ENCODE measurements around the gene SLC38A2.
A peak's percentile ranks its signal among the peaks of the same experiment; 100 is the strongest.

Gene SLC38A2

DNA sequence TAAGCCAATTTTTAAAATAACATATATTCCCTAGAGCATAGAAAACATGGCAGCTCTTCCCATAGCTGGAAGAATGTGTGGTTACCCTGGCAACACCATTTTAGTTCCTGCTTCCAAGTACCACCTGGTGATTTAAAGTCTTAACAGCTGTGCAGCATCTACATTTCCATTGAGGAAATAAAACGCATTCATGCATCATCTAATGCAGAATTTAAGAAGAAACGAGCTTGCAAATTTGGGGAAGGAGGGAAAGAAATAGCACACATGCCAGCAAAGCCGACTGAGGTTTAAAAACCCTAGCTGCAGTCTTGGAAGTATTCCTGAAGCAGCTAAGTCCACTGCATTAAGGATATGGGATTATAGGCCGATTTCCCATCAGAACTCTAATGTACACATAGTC, 22.8 kb upstream of the SLC38A2 start:
- no peak for DNase-seq (ENCODE audit: low read depth)

DNA sequence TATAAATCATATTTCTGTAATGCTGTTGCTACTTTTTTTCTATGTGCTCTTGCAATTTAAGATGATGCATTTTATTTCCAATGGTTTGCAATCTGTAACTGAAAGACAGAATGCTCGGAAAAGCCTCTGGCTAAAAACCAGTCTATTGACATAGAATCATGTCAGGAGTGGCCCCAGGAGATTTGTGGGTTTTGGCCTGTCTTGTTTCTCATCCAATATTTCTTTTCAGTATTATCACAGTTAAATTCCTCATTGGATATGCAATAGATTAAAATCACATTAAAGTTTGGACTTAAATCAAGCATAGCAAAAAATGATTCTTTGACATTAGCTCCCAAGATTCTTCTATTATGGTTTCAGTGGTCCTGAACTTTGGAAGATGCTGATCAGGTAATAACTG, 19.1 kb upstream of the SLC38A2 start:
- no peak for DNase-seq (ENCODE audit: low read depth)

DNA sequence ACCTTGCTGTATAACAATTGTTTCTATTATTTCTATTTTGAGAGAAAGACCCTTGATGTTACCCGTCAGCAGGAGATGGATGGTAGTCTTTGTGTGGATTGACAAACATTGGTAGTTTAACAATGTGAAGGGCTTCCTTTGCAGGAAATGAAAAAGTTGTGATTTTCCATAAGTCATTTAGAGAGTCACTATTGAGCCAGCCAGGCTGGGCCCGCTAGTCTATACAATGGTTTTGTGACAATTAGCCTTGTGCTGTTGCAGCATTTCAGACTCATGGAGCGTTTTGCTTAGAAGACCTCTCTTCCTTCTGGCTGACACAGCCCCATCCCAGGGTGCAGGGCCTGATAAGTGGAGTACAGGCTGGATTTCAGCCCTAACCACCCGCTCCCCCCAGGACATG, 18.3 kb upstream of the SLC38A2 start:
- DNase-seq (ENCODE audit: low read depth): no peak

DNA sequence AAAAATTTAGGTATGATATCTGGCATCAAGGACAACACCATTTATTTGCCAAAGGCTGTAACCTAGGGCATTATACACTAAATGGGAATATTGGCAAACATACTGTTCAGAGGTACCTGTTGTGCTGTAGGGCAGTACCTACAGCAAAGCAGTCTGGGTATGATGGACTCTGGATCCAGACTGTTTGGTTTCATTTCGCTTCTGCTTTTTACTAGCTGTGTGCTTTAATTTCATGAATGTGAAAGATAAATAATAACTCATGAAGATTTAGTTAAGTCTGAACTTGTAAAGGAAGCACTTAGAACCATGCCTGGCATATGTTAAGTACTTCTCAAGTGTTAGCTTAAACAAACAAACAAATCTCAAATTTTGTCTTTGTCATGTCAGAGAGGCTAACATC, 17.7 kb upstream of the SLC38A2 start:
- DNase-seq (ENCODE audit: low read depth): no peak

DNA sequence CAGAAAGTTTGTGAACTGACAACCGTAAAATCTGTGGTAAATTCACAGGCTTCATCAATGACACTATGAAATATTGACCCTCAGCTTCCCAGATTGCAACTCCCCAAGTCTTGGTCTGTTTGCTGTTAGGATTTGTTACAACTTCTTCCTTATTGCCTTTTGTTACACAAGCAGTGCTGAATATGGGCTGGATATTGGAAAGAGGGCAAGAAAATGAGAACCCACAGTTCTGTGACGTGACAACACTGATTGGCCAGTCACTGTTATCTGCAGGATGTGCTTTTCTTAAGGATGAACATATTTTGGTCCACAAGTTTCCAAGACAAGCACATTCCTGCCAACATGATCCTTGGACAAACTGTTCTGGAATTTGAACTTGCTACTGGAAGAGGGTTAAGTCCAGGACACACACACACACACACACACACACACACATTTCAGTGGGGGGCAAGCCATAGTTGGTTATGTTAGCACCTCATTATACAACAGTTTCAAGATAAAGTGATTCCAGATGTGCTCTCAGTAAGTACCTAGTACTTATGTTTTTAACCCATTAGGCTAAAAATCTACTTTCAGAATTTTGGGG, 16.6 kb upstream of the SLC38A2 start:
- DNase-seq (ENCODE audit: low read depth): no peak

DNA sequence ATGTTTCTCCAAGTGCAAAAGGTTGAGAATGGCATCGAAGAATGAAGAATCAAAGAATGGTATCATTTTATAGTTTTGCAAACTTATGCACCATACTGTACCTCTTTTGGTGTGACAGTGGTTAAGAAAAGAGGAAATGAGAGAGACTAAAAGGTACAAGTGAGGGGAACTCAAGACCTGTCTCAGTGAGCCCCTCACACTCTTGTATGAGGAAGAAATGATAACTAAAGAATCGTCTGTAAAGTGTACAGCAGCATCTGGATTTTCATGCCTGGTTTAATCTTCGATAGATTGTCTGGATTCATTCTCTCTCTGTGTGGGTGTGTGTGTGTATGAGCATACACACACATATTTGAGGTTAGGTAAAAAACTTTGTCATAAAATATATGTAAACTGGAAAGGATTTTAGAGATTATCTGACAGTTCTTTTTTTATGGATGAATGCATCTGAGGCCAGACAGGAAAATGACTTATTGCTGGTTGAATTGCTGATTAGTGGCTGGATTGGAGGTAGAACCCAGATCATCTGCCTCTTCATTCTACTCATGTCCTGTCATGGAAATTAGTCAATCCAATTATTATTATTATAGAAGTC, 16.0 kb upstream of the SLC38A2 start:
- DNase-seq (ENCODE audit: low read depth): no peak

DNA sequence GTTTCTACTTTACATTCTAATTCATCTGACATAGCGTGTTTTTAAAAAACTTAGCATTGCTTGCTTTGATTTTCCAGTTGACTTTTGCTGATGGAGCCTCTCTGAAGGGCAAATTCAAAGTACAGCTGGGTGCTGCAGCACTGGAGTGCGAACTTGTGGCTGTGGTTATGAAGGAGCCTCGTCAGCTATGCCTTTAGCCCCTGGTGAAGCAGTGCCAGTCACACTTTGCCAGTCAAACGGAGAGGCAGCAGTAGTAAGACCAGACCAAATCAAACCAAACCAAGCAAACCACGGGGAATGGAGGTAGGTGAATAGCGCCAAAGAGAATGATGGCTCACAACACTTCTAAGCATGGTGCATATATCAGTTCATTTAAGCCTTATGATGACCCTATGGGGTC, 15.1 kb upstream of the SLC38A2 start:
- DNase-seq (ENCODE audit: low read depth): no peak

DNA sequence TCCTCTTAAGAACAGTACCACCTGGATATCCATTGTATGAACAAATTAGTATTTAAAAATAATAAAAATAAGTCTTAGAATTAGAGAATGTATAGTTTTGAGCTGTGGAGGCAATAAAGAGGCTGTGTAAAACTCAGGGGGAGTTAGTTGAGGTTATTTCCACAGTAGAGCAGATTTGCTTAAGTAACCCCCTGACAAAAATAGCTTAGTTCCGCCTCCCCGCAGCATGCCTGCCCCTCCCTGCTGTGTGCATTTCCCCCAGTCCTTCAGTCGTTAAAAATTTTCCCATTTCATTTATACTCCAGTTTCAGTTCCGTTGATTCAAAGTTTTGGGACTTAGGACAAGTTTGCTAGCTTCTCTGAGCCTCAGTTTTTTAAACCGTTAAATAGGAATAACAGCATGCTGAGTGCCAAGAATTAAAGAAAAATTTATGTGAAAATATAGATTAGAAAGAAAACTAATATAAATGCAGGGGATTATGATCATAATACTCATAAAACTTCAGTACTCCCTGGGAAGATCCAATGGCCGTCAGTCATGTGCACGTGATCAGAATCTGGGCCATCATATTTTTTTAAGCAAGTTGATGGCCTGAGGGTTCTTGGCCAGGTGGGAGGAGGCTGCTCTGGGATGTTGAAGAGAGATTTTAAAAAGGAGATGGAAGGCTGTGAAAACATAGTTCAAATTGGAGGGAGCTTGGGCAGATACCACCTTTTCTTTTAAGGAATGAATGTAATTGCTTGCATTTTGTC, 14.5 kb upstream of the SLC38A2 start:
- no peak for DNase-seq (ENCODE audit: low read depth)

DNA sequence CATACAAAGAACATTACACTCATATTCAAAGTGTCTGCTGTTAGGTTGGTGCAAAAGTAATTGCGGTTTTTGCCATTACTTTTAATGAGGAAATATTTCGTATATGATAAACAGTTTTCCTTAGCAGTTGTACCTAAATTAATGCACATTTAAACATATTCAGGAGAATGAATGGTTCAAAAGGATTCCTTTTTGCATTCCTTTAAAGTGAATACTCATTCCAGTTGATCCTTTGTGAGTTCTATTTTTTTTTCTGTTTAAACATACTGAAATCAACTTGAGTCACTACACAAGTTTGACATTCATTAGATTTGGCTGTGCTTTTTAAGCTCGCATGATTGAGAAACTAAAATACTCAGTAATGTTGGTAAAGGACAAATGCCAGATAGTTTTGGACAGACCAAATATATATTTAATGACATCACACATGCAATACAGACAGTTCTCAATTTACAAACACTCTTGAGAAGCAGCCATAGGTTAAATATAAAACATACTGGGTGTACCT, 13.8 kb upstream of the SLC38A2 start:
- DNase-seq (ENCODE audit: low read depth): no peak

DNA sequence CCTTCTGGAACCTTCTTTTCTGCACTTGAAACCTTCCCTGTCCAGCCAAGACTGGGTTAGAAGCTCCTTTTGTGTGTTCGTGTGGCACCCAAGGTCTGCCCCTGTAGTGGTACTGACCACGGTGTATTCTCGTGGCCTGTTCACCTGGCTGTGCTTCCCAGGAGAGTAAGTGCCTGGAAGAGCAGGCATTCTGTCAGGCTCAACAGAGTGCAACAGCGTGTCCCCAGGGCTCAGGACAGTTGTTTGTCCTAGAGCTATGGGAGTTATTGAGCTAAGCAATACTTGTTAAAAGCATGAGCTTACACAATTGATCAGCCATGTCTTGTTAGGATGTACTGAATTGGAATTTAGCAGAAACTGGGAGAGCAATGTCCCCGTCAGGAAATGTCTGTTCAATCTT, 12.9 kb upstream of the SLC38A2 start:
- DNase-seq (ENCODE audit: low read depth): no peak

DNA sequence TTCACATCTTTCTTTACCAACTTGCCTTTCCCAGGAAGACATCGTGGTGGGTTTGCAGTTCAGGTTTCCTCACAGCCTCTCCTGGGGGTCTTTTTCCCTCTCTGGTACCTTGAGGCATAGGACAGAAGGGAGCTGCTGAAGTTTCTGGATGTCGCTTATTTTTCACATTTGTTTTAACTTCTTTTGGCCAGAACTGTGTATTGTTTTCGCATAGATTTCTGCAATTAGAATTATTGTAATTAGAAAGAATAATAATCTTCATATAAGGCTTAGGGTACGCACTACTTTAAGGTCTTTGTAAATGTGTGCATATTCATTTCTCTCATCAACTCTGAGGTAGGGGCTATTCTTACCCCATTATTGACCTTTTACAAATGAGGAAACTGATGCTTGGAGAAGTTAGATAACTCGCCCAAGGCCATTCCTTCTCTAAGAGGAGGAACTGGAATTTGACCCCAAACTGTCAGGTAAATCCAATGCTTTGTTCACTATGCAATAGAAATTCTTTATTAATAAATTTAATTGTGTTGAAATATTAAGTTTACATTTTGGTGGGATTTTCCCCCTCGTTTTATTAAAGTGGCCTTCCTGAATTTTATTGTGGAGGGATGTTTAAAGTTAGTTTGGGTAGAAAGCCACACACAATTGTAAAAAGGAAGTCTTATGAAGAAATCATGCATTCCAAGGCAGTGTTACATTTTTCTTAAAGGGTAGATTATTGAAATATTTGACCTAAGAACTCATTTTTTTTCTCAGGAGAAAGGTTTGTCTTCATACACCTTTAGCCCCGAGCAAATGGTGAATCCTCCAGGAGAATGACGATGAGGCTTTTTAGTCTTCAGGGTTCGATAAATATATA, 12.1 kb upstream of the SLC38A2 start:
- DNase-seq (ENCODE audit: low read depth): no peak

DNA sequence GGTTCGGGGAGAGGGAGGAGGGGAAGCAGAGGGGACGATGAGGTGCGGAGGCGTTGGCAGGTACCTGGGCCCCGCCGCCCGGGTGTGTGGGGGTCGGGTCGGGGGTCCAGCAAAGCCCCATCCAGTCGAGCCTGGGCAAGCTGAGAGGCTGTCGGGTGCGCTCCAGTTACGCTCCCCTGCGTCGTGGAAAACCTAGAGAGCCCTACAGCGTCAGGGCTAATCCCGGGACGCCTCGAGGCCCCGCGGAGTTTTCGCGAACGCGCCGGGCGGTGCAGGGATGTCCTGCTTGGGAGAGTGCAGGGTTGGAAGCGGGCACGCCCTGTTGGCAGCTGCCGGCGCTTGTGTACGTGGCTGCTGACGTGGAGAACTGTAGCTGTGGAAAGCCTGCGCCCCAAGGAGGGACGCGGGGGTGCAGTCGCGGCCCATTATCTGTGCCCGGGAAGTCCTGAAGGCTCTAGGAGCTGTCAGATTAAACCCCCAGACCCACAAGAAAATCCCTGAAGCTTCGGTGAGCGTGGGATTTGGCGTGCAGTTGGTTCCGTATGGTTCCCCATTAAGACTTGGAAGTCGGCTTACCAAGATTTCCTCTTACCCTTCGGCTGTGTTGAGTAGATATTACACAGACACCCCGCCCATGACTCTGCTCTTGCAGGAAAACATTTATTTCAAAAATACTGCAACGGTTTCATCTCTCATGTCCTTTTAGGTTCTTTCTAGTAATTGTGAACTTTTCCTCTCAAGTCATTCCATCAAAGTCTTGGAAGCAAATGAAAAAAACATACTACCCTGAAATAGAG, 11.3 kb upstream of the SLC38A2 start:
- DNase-seq (ENCODE audit: low read depth): peak; percentile 51

DNA sequence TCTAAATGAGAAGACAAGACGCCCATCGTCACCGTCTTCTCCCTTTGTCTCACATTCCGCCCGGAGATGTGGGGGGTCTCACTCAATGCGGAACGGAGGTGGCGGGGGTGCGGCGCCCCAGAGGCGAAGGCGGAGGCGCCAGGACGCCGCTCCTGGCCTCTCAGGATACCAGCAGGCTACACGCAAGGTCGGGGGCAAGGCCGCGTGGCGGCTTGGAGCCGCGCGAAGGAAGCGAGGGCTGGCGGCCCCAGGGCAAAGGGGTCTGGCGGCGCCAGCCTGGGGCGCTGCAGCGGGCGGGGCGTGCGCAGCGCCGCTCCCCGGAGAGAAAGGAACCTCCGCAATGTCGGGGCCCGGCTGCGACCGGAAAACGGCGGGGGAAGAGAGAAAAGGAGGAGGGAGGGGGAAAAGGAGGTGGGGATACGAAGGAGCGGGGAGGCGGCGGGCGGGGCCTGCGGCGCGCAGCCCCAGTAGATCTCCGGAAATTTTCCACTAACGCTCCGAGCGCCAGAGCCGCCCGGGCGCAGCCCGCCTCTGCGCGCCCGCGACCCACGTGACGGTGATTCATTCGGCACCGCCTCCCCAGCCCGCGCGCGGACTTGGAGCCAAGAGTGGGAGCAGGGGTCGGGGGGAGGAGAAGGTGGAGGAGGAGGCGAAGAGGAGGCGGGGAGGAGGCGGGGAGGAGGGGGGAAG, 10.5 kb upstream of the SLC38A2 start:
- peak; percentile 92 for DNase-seq (ENCODE audit: low read depth)

DNA sequence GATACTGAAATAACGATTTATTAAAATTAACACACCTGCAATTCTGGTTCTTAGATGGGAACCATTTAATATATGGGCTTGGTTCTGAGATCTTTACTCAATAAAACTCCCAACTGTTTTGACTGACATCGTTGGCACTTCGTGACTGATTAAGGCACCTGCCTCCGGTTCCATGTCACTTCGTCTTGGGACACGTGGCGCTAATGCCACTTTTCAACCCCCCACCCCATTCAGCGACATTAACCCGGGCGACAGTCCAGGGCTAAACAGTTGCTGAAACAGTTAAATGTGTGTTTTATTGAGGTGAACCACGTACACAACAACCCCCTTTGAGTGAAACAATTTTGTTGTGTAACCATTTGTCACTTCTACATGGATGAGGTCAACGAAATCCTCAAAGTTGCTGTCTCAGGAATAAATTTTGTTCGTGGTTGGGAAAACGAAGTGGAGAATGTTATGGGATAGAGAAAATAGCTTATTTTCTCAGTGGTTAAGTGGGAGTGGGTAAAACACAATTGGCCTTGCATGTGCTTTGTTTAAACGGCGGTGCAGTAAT, 9.9 kb upstream of the SLC38A2 start:
- no peak for DNase-seq (ENCODE audit: low read depth)

DNA sequence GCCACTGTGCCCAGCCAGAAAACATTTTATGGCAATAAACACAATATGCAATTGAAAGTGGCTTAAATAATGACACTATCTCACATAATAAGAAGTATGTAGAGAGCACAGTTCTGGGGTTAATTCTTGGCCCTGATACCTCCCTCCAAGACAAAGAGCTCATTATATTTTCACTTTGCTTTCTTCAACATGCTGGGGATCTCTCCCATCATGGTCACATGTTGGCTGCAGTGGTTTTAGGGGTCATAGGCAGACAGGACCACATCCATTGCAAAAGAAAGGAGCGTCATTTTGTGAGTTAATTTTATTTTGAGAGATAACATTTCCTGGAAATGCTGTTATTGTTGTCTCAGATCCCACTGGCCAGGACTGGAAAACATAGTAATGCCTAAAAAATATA, 8.3 kb upstream of the SLC38A2 start:
- DNase-seq (ENCODE audit: low read depth): no peak

DNA sequence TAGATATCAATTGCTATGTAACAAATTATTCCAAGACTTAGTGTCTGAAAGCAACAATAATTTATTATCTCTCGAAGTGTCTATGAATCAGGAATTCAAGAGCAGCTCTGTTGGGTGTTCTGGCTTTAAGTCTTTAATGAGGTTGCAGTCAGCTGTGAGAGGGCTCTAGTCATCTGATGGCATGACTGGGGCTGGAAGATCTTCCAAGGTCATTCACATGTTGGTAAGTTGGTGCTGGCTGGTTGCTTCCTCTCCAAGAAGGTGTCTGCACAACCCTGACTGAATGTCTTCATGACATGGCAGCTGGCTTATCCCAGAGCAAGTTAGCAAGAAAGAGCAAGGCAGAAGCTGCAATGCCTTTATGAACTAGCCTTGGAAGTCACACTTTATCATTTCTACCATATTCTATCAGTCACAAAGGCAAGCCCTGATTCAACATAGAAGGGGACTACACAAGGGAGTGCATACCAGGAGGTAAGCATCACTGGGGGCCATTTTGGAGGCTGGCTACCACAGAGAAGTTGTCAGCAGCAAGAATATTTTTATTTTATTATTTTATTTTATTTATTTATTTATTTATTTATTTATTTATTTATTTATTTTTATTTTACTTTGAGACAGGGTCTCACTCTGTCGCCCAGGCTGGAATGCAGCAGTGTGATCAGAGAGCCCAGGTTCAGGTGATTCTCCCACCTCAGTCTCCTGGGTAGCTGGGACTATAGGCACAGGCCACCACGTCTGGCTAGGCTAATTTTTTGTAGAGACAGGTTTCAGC, 7.6 kb upstream of the SLC38A2 start:
- no peak for DNase-seq (ENCODE audit: low read depth)

DNA sequence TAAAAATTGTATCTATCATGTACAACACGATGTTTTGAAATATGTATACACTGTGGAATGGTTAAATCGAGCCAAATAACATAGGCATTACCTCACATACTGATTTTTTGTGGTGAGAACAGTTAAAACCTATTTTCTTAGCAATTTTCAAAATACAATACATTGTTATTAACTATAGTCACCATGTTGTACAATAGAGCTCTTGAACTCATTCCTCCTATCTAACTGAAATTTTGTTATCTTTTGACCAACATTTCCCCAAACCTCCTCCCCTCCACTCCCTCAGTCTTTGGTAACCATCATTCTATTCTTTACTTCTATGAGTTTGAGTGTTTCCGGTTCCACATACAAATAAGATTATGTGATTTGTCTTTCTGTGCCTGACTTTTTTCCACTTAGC, 6.8 kb upstream of the SLC38A2 start:
- DNase-seq (ENCODE audit: low read depth): no peak

DNA sequence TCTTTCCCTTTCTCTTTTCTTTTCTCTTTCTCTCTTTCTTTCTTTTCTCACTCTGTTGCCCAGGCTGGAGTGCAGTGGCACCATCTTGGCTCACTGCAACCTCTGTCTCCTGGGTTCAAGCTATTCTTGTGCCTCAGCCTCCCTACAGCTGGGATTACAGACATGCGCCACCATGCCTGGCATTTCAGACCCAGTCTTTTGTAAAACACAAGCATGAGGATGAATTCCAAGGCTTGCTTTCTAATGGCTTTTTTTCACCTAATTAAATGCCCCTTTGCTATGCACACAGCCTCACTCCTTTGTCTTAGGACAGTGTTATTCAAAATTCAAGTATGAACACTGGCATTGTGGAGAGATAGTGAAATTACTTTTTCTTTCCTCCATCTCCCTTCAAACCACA, 6.0 kb upstream of the SLC38A2 start:
- no peak for DNase-seq (ENCODE audit: low read depth)

DNA sequence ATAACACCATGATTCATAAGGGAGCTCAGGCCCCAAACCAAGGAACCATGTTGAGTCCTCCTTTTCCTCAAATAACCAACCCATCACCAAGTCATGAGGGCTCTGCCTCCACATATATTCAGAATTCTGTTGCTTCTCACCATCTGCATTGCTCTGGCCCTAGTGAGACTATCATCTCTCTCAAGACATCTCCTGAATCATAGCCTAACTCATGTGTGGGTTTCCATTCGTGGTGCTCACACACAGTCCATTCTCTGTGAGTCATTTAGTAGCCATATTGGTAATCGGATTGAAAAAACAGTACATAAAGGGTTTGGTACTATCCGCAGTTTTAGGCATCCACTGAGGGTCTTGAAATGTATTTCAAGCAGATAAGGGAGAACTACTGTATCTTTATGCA, 5.1 kb upstream of the SLC38A2 start:
- DNase-seq (ENCODE audit: low read depth): no peak

DNA sequence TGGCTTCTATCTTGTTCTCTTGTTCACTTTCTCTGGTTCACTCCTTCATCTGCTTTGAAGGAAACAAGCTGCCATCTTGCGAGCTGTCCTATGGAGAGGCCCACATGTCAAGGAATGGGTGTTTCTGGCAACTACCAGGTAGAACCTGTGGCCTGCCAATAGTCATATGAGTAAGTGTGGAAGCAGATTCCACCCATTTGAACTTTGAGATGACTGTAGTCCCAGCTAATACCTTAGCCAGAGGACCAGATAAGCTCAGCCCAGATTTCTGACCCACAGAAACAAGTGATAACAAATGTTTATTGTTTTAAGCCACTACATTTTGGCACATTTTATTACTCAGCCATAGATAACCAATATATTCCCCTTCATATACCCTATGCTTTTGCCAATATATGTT, 4.0 kb upstream of the SLC38A2 start:
- DNase-seq (ENCODE audit: low read depth): no peak
